Loucy (cell line): ENCODE measurements around the gene SARM1.

Source experiments
- EZH2phosphoT487 ChIP-seq: fragments of 200-600 bp; IDR thresholded peaks from 2 replicates; pipeline ENCODE4 v1.6.1; 2018; ENCODE audit warnings: antibody characterized with exemption, mild to moderate bottlenecking, moderate library complexity, borderline replicate concordance
- TF ChIP-seq, protein P1 (sequence below): fragments of 200-600 bp; sonication (generic); conservative IDR thresholded peaks from 2 replicates; pipeline ENCODE4 v1.5.1; 2014; ENCODE audit warnings: mild to moderate bottlenecking, antibody characterized with exemption, low read length

DNA sequence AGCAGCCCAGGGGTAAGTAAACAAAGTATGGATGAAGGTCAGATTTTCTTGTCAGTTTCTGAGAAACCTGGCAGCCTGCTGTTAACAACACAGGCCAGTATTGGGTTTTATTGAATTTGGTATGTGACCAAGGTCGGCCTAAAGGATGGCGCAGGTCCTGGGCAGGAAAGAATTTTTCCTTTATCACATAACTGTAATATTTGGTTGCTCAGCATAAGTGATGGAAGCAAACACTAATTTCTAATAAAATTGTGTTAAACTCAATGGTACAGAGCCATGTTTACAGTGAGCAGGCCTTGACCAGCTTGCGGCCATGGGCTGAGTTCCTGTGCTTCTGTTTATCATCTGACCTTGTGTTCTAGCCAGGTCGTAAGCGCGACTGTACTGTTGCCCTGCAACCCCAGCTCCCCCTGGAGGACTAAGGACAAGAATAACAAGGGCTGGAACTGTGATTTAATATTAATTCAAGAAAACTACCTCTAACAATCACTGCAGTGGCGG, 24.7 kb upstream of the SARM1 start:
- no peak for TF ChIP-seq EZH2phosphoT487
- TF ChIP-seq, protein P1, sequence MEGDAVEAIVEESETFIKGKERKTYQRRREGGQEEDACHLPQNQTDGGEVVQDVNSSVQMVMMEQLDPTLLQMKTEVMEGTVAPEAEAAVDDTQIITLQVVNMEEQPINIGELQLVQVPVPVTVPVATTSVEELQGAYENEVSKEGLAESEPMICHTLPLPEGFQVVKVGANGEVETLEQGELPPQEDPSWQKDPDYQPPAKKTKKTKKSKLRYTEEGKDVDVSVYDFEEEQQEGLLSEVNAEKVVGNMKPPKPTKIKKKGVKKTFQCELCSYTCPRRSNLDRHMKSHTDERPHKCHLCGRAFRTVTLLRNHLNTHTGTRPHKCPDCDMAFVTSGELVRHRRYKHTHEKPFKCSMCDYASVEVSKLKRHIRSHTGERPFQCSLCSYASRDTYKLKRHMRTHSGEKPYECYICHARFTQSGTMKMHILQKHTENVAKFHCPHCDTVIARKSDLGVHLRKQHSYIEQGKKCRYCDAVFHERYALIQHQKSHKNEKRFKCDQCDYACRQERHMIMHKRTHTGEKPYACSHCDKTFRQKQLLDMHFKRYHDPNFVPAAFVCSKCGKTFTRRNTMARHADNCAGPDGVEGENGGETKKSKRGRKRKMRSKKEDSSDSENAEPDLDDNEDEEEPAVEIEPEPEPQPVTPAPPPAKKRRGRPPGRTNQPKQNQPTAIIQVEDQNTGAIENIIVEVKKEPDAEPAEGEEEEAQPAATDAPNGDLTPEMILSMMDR: peak; percentile 32; the same call in 1 of the 2 replicates
